Measurements from ENCODE around the gene MXD1.
A peak's percentile ranks its signal among the peaks of the same experiment; 100 is the strongest.

MXD1 gene

DNA sequence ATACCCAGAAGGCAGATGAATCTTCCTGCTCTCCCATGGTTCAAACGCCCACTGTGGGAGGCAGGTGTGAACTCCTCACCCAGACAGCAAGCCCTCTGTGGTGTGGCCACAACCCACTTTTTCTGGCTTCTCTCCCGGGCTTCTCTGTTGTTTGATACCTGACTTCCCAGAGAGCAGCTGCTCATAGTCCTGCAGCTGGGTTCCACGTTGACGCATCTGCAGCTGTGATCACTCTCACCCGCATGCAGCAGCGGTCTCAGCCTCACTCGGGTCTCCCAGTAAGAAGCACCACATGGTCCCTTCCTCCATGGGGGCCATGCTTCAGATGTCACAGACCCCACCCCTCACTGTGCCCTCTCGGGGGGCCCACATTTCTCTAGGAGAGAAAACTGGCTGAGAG, 43.1 kb downstream of the MXD1 start:
- Histone ChIP-seq H3K27ac (ENCODE audit: extremely low read depth, low read depth, low read length) (no peak overlapping the region), H3K36me3 (ENCODE audit: control insufficient read depth in 2 of 2, insufficient read depth in 1 of 2, low read length in 2 of 2) (no peaks in the 10 kb centered on the region), H3K4me1 (ENCODE audit: control insufficient read depth, insufficient read depth, low read length) (no peaks in the 10 kb centered on the region), H3K9me3 (ENCODE audit: control insufficient read depth, insufficient read depth, low read depth, low read length) (no peaks in the 10 kb centered on the region), H3K4me3 (ENCODE audit: low read depth, low read length) (no peak overlapping the region)
- TF ChIP-seq ZNF202 (tag by site-specific recombination; IDR thresholded peaks at IDR 0.05; ENCODE audit: borderline replicate concordance) (no peak), ZIC2 (tag by site-specific recombination; IDR thresholded peaks at IDR 0.05) (peak; percentile 61)
- ChIA-PET POLR2A (no interaction called here), CTCF (no interaction called here)

GRCh38 chr2:69958480-69958879, 43.6 kb downstream of the MXD1 start:
- Histone ChIP-seq H3K9me3 (ENCODE audit: control insufficient read depth, insufficient read depth, low read depth, low read length) (no peaks in the 10 kb centered on the region), H3K4me3 (ENCODE audit: low read depth, low read length) (no peak overlapping the region), H3K4me1 (ENCODE audit: control insufficient read depth, insufficient read depth, low read length) (no peaks in the 10 kb centered on the region), H3K36me3 (ENCODE audit: control insufficient read depth in 2 of 2, insufficient read depth in 1 of 2, low read length in 2 of 2) (no peaks in the 10 kb centered on the region), H3K27ac (ENCODE audit: extremely low read depth, low read depth, low read length) (no peak overlapping the region)
- CTCF ChIA-PET: no interaction called here
- TF ChIP-seq ZNF132 (tag by site-specific recombination; IDR thresholded peaks at IDR 0.05; ENCODE audit: borderline replicate concordance): no peak
- TF ChIP-seq PRDM10 (tag by site-specific recombination; IDR thresholded peaks at IDR 0.05): no peak
- TF ChIP-seq, protein P1, sequence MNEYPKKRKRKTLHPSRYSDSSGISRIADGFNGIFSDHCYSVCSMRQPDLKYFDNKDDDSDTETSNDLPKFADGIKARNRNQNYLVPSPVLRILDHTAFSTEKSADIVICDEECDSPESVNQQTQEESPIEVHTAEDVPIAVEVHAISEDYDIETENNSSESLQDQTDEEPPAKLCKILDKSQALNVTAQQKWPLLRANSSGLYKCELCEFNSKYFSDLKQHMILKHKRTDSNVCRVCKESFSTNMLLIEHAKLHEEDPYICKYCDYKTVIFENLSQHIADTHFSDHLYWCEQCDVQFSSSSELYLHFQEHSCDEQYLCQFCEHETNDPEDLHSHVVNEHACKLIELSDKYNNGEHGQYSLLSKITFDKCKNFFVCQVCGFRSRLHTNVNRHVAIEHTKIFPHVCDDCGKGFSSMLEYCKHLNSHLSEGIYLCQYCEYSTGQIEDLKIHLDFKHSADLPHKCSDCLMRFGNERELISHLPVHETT (tag by site-specific recombination; IDR thresholded peaks at IDR 0.05): no peak
- TF ChIP-seq ZNF266 (tag by site-specific recombination; IDR thresholded peaks at IDR 0.05; ENCODE audit: low read depth): no peak
- no peak for TF ChIP-seq ZNF48 (tag by site-specific recombination; IDR thresholded peaks at IDR 0.05)
- TF ChIP-seq ZNF366 (tag by site-specific recombination; conservative IDR thresholded peaks at IDR 0.05): no peak
- no peak for TF ChIP-seq ZNF610 (tag by site-specific recombination; IDR thresholded peaks at IDR 0.05; ENCODE audit: borderline replicate concordance)
- TF ChIP-seq, protein P2, sequence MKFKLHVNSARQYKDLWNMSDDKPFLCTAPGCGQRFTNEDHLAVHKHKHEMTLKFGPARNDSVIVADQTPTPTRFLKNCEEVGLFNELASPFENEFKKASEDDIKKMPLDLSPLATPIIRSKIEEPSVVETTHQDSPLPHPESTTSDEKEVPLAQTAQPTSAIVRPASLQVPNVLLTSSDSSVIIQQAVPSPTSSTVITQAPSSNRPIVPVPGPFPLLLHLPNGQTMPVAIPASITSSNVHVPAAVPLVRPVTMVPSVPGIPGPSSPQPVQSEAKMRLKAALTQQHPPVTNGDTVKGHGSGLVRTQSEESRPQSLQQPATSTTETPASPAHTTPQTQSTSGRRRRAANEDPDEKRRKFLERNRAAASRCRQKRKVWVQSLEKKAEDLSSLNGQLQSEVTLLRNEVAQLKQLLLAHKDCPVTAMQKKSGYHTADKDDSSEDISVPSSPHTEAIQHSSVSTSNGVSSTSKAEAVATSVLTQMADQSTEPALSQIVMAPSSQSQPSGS (tag by site-specific recombination; IDR thresholded peaks at IDR 0.05; ENCODE audit: low read depth): no peak
- no peak for TF ChIP-seq ZNF707 (tag by site-specific recombination; IDR thresholded peaks at IDR 0.05)
- no peak for TF ChIP-seq OVOL3 (tag by site-specific recombination; IDR thresholded peaks at IDR 0.05)
- TF ChIP-seq ZNF629 (tag by site-specific recombination; IDR thresholded peaks at IDR 0.05): no peak
- POLR2A ChIA-PET: no interaction called here

- no peaks in the 10 kb centered on the region for H3K36me3 ChIP-seq (ENCODE audit: control insufficient read depth in 2 of 2, insufficient read depth in 1 of 2, low read length in 2 of 2)
- no peak overlapping the region for H3K4me3 ChIP-seq (ENCODE audit: low read depth, low read length)
- CTCF ChIA-PET: no interaction called here
- H3K9me3 ChIP-seq (ENCODE audit: control insufficient read depth, insufficient read depth, low read depth, low read length): no peaks in the 10 kb centered on the region
- POLR2A ChIA-PET: no interaction called here
- no peaks in the 10 kb centered on the region for H3K4me1 ChIP-seq (ENCODE audit: control insufficient read depth, insufficient read depth, low read length)
- no peak overlapping the region for H3K27ac ChIP-seq (ENCODE audit: extremely low read depth, low read depth, low read length)
- TF ChIP-seq ZNF747 (tag by site-specific recombination; IDR thresholded peaks at IDR 0.05): no peak
- TF ChIP-seq ZSCAN4 (tag by site-specific recombination; IDR thresholded peaks at IDR 0.05): no peak
- no peak for TF ChIP-seq ZNF174 (tag by site-specific recombination; IDR thresholded peaks at IDR 0.05)
- TF ChIP-seq ZNF561 (tag by site-specific recombination; IDR thresholded peaks at IDR 0.05; ENCODE audit: borderline replicate concordance): no peak
- TF ChIP-seq KLF7 (tag by site-specific recombination; IDR thresholded peaks at IDR 0.05; ENCODE audit: borderline replicate concordance): no peak
- TF ChIP-seq ZFP3 (tag by site-specific recombination; IDR thresholded peaks at IDR 0.05; ENCODE audit: low read depth): no peak
- no peak for TF ChIP-seq ZSCAN16 (tag by site-specific recombination; IDR thresholded peaks at IDR 0.05)
- no peak for TF ChIP-seq ZSCAN18 (tag by site-specific recombination; IDR thresholded peaks at IDR 0.05)
- TF ChIP-seq ZFHX2 (tag by site-specific recombination; conservative IDR thresholded peaks at IDR 0.05): no peak
- TF ChIP-seq, protein P3, sequence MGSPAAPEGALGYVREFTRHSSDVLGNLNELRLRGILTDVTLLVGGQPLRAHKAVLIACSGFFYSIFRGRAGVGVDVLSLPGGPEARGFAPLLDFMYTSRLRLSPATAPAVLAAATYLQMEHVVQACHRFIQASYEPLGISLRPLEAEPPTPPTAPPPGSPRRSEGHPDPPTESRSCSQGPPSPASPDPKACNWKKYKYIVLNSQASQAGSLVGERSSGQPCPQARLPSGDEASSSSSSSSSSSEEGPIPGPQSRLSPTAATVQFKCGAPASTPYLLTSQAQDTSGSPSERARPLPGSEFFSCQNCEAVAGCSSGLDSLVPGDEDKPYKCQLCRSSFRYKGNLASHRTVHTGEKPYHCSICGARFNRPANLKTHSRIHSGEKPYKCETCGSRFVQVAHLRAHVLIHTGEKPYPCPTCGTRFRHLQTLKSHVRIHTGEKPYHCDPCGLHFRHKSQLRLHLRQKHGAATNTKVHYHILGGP (tag by site-specific recombination; IDR thresholded peaks at IDR 0.05): no peak
Observed at GRCh38 chr2:69959425-69959824, 44.5 kb downstream of the MXD1 start.
